Glomerular endothelial cell (primary cell): ENCODE data around the gene FCMR. TPM values are rescaled to one million over a fixed set of nuclear protein-coding genes. Genes with fewer than 3 reads are reported as not detected.

Experiments used
- DNase-seq: peaks from one replicate; pipeline ENCODE4 v3.0.0-alpha.2; 2011; ENCODE audit warnings: low read depth, low spot score; ENCODE audit errors: extremely low read depth
- total RNA-seq: library from RNA; depleted of rRNA; stranded (reverse); fragments of >200 nt; gene quantifications from 2 replicates; pipeline ENCODE4 v1.2.3, GENCODE V29; 2015

Gene FCMR
- total RNA-seq, 1 donor from 2014 or later: 1.1 TPM

DNA sequence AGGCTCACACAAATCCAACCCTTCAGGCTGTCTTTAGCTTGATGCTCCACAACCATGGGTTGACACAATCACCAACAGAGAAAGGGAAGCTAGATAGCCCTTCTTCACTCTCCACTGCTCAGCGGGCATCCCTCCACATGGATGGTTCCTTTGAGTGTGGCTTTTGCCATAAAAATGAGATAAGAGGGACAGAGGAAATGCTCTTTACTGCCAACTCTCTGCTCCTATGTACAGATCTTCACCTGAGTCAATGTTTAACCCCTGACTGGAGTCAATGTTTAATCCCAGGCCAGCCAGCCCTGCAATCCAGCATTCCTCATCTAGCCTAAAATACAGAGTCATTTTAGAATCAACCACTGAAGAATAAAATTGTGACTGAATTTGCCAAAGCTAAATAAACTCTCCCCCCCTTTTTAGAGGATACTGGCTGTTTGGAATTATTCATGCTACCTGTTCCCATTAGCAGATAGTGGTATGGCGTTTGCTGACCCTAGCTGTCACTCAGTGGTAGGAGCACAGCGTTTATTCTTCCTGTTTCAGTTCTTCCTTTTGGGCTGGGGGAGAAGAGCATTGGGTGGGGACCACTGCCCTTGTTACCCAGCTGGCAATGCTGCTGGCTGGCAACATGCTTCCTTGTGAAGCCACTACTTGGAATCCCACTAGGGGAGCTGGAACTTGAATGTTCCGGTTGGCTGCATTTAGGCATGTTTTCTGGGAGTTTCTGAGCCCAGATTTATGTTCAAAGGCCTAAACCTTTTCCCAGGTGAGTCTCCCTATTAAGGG lies 29.8 kb upstream of the FCMR start:
- DNase-seq: no peak

DNA sequence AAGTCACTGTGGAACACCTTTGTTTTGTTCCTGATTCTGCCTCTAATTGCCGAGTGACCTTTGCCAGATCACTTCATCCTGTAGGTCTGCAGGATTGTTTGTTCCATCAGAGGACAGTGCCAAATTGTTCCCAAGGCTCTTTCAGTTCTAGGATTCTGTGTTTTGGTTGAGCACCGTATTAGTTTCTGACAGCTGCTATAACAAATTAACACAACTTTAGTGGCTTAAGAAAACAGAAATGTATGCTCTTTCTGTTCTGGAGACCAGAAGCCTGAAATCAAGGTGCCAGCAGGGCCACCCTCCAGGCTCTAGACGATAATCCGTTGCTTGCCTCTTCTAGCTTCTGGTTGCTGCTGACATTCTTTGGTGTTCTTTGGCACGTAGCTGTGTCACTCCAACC lies 27.9 kb upstream of the FCMR start:
- DNase-seq: no peak

DNA sequence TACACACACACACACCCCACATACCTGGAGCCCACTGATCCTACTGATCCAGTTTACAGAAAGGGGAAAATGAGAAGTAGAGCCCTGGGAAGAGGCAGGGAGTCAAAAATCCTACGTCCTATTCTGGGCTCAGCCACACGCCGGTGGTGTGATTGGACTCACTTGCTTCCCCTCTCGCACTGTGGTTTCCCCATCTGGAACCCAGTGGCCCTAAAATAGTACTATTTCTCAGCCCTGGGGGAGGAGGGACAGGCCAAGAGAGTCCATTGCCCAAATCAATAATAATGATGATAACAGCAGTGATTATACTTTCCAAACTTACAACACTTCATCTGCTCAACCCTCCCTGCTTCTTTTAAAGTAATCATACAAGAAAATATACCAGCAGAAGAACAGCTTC lies 27.5 kb upstream of the FCMR start:
- DNase-seq: no peak

DNA sequence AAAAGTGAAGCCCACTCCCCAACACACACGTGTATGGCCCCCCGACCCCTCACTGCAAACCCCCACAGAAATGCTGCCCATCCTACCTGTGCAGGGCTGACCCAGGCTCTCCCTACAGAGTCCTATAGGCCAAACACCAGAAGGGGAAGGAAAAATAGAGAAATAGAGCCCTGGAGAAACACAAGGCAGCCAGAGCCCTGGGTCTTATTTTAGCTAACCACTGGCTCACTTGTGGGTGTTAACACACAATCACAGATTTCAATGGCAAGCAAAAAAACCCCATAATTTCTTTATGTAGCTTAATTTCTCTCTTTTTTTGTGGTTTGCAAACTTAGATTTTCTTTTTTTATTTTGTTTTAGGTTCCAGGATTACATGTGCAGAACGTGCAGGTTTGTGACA lies 25.5 kb upstream of the FCMR start:
- DNase-seq: no peak

DNA sequence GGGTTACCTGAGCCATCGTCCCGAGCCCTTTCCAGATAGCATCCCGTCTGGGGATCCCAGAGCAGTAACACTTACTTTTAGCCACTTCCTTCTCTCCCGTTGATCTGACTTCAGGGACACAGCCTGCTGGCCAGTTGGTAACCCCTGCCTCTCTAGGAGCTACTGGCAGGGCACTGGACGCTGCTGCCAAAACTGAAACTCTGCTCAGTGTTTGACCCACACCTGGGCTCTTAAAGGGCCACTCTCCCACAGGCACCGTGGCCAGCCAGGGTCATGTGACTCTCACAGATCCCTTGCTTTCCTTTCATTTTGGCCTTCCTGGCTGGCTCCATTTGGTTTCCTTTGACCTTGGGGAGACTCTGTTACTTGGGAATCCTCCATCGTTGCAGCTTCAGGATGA lies 24.5 kb upstream of the FCMR start, which contains the start of gene PIGR:
Gene PIGR, minus strand, starts transcription at position 206 of the 400 bp plus-strand sequence. CDS start 5,935 bp downstream, outside the sequence.
- no peak for DNase-seq

DNA sequence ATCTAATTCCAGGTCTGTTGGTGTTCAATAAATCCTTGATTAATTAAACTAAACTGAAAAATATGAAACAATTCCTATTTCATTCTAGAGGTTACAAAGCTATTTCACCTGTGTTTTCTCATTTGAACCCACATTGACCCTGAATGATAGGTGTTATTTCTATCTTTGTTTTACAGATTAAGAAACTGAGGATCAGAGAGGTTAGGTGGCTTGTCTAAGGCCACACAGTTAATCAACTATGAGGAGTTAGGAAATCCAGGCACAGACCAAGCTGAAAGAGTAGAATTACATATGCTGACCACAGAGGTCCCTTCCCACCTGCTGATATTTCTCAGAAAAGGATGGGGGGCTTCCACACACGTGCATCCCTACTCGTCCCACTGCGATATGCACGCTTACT lies 24.0 kb upstream of the FCMR start:
- no peak for DNase-seq

DNA sequence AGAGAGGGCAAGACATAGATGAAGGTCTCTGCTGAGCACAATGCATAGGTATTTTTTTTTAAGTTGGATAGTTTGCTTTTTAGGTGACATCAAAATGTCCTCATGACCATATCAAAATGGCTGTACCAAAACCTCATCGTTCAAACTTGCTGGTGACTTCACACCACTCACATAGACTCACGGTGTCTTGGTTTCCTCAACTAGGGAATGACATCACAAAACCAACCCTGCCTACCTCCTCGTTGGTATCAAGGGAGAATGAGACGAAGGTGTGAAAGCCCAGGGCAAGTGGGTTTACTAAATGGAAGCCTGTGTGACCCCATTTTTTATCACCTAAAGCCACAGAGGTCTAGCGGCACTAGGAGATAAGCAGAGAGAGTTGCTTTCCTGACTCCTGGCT lies 23.0 kb upstream of the FCMR start:
- DNase-seq: no peak

DNA sequence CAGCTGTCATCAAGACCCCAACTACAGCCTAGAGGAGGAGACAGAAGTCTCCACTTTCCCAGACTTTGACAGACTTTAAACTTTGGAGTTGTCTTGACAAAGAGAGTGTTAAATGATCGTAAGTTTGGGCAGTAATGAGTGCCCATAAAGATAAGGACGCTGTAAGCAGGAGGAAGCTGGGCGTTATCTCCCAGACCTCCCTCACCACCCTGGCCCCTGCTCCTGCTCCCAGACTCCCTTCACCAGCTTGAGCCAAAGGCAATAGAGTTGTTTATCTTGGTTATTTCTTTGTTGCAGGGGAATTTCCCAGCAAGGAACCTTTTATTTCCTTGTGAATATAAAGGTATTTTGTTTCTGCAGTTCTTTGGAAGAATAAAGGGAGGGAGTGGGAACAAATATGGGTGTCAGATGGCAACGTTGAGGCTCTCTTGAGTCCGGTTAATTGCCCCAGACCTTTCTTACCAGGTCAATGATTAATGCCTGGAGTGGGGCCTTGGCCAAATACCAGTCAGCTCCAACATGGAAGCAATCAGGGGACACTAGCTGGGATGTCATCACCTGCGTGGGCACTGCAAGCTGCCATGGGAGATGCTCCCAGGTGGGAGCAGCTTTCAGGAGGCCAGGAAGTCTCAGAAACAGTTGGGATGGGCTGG lies 20.2 kb upstream of the FCMR start:
- no peak for DNase-seq

DNA sequence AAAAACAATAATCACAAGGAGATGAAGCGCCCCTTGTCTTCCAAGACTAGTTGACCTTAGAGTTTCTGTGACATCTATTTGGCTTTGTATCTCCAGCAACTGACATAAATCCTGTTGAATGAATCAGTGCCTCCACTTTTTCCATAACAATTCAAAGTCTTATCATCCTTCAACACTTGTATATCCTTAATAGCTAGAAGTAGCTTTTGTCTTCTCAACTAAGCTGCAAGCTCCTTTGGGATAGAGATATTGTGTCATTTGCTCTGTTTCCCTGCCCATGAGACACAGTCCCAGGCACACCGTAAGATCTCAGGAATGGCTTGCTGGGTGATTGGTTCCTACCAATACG lies 18.8 kb upstream of the FCMR start:
- DNase-seq: no peak

DNA sequence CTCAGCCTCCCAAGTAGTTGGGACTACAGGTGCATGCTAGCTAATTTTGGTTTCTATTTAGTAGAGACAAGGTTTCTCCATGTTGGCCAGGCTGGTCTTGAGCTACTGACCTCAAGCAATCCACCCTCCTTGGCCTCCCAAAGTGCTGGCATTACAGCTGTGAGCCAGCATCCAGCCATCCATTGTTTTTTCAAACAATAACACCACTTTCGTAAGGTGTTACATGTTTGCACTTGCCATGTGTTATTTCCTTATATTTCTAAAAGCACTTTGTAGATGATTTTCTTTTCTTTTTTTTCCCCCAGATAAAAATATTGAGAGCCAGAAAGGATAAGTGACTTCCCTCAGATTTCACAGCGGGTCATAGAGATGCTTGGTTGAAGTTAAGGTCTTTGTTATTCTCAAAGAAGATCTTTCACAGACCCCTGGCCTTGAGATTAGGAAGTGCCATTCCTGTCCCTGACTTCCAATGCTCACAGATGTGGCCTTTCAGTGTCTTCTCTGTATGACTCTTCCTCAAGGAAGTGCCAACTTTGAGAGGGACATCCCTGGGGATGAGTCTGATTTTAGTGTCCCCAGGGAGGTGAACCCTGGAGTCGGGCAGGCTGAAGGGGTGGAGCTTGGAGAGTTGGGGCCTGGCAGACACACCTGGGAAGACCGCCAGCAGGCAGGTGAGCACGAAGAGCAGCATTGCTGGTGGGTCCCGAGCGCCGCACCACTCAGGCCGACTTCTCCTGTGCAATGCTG lies 18.3 kb upstream of the FCMR start:
- DNase-seq: no peak

DNA sequence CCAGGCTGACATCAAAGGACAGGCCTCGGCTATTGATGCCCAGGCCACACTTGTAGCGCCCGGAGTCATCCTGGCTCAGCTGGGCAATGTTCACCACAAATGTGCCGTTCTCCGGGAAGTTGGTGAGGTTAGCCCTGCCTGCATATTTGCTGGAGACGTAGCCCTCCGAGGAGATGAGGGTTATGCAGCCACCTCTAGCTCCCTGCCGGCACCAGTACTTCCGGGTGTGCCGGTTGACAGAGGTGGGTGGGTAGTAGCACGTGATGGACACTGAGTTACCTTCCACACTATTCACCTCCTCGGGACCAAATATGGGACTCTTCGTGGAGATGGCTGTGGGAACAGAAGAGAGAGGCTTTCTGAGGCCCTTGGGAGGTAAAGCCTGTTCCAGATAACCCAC lies 17.4 kb upstream of the FCMR start:
- DNase-seq: no peak

DNA sequence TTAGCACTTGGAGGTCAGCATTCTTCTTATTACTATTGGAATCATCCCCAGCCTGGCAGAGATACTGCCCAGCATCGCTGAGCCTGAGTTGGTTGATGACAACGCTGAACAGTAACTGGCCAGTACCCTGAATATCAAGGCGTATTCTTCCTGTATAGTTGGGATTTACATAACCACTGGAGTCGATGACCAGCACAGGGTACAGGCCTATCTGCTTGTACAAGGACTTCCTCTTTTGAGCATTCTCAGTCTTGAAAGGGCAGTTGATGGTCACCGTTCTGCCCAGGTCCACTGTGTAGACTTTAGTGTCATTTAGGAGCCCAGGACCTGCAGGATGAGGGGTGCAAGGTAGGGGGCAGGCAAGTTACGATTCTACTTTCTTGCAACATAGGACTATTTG lies 15.7 kb upstream of the FCMR start:
- no peak for DNase-seq

DNA sequence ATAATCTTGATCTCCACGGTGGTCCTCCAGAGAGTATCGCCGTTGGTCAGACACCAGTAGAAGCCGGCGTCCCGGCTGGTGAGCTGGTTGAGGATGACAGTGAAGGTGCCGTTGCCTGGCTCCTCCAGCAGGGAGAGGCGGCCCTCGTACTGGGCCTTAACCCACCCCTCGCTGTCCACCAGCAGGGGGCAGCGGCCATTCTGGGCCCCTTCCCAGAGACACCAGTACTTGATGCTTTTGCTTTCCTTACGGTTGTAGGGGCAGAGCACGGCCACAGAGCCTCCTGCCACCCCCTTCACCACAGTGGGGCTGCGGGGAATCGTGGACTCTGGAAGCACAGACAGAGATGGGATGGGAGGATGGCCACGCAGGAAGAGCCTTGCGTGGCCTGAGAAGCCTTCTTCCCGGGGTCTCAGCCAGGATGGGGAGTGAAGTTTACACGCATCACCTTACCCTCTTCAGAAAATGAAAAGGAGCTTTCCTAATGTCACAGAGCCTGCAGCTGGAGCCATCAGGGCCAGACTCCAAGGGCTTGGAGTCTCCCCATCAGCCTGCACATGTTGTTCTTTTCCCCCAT lies 13.8 kb upstream of the FCMR start:
- DNase-seq: no peak

DNA sequence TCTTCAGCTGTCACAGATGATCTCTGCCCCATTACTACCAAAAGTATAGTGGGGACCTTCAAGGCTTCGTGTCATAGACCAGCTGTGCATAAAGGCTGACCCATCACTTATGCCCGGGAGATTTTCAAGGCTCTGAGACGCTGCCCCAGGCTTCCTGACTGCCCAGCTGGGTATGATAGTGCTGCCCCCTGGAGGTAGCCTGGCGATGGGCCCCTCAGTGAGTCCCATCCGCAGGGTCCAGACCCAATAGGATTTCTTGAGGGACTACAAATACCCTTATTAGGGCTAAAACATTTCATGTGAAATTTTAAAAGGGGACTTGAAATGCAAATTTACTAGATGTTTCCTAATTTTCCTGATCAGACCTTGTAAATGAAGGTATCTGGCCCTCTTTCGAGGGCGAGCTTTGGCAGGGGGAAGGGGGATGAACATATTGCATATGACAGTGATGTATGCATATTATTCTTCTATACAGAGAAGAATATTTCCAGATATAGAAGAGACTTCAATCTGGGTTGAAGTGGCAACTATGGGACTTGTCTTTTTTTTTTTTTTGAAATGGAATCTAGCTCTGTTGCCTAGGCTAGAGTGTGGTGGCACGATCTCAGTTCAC lies 11.7 kb upstream of the FCMR start:
- DNase-seq: no peak

DNA sequence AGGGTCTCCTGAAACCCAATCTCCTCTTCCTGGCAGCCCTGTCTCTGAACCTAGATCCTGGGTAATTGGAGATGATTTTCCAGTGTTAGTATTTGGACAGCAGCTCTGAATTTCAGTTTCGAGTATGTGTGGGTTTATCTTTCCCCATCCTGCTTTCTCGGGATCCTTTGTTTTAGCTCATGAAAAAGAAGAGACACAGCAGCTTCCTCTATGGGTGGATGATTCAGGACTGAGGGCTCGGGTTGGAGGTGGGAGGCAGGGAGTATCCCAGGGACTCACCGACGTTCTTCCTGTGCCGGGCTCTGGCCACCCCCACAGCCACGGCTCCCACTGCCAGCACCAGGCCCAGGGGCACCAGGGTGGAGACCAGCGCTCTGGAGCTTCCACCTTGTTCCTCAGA lies 10.4 kb upstream of the FCMR start:
- DNase-seq: no peak

DNA sequence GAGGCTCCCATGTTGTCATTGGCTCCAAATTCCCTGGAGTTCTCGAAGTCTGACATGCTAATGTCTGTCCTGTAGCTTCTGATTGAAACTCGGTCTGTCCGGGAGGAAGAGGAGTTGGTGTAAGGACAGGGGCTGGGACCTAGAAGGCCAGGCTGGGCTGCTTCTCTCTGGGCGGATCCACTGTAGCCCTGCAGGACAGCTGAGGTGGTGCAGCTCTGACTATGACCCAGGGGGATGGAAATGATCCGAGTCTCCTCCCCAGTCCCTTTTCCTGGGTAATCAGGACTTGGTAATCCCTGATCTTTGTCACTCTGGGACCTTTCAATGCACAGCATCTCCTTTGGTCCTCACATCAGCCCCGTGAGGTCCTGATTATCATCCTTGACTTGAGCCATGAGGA lies 10.0 kb upstream of the FCMR start:
- DNase-seq: no peak

DNA sequence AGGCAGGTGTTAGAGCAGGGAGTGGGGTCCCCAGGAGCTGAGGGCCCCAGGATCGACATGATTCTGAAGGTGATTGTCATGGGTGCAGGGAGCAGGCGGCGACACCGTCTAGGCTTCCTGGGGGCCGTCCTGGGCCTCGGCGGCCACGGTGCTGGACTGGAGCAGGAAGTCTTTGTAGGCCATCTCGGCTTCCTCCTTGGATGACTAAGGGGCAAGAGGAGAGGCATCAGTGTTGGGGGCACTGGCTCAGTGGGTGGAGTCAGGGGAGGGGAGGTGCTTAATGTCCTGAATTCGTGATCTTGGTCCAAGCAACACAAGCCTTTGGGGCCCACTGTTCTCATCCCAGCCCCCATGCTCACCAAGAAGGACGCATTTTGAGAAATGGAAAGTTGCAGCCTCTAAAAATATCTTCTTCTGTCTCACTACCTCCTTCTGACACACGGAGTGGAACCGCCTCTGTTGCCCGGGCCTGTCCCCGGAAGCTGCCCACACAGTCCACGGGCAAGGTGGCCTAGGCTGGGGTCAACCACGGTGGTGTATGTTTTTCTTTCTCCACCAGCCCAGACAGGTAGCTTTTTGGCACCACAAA lies 8.6 kb upstream of the FCMR start:
- DNase-seq: no peak

DNA sequence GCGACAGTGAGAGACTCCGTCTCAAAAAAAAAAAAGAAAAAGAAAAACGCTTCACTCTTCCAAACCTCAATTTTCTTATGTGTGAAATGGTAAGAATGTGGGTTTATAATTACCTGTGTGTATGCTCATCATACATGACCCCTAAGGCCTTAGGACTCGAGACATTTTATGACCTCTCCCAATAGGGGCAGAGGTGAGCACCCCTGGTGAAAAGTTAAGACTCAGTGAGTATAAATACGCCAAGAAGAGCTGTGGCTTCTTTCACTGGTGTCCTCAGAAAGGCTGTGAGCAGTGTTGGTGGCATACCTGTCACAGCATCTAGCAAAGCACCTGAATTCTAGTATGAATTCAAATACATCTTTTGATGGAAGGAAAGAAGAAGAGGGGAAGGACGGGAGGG lies 7.8 kb upstream of the FCMR start:
- DNase-seq: no peak

DNA sequence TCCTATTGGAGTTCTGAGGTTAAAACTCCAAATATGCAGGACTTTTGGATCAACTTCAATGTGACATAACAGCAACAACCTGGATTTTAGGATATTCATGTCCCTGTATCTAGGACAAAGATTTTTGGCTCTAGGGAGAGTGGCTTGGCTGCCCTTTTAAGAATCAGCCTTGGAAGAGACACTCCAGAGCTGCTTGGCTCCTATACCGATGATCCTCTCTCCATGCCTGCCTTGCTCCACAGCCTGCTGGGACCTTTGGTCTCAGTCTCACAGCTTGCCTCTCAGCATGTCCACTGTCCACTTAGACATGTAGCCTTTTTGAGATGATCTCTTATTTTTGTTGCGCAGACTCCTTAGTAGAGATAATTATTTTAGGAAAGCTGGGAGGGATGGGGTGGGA lies 4.5 kb upstream of the FCMR start:
- DNase-seq: no peak

DNA sequence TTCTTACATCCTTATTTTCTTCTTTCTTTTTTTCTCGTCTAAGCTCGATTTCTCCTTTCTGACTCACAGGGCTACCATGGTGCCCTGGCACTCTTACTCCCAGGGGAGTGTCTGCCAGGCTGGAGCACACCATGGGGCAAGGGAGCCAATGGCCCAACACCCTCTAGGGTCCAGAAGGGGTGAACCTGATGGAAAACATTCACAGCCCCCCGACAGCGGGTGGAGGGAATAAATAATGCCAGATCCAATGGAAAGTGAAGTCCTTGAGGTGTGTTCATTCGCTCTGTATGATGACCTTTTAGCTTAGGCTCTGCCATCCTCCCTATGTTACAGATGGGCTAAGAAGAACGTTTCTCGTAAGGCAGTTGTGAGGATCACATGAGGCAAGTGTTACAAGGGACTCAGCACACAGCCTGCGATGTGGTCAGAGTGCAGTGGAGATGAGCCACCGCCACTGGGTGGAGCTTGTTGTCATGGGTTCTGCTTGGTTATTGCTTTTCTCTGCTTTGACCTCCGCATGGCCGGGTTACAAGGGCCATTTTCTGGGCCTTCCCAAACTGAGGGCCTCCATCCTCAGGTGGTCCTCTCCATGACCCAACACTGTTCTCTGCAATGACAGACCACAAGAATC lies 3.5 kb upstream of the FCMR start:
- DNase-seq: no peak
